Lung (tissue), 12 donors: ENCODE results near the gene AOAH. TPM values are rescaled to one million over a fixed set of nuclear protein-coding genes. Genes with fewer than 3 reads are reported as not detected.

Experiments
- ATAC-seq: fragments of 200-7000 bp; cut with Tn5 transposase; one replicate; pipeline ENCODE4 v1.9.1; 2020; ENCODE audit warnings: moderate number of reproducible peaks; ENCODE audit not compliant: insufficient read depth, low FRiP score
- DNase-seq, 3 donors: peaks; one replicate each; pipeline ENCODE4 v3.0.0-alpha.2; 2013 to 2017
- H3K27ac ChIP-seq, 2 donors: one replicate each; pipeline ENCODE4 v1.5.1; 2013; ENCODE audit warnings: mild to moderate bottlenecking in 2 of 2, moderate library complexity in 2 of 2, control low read depth in 1 of 2, inconsistent platforms in 1 of 2, low read depth in 1 of 2, low read length in 1 of 2
- H3K27me3 ChIP-seq, 3 donors: one replicate each; pipeline ENCODE4 v1.5.1; 2013; ENCODE audit warnings: low read length in 2 of 3; ENCODE audit not compliant: control insufficient read depth in 3 of 3, insufficient read depth in 3 of 3
- H3K36me3 ChIP-seq, 4 donors: one replicate each; pipeline ENCODE4 v1.5.1; 2013; ENCODE audit warnings: low read length in 4 of 4, mild to moderate bottlenecking in 1 of 4, moderate library complexity in 1 of 4; ENCODE audit not compliant: control insufficient read depth in 4 of 4, insufficient read depth in 4 of 4
- H3K4me1 ChIP-seq, 5 donors: one replicate each; pipeline ENCODE4 v1.5.1; 2013; ENCODE audit warnings: low read length in 5 of 5, mild to moderate bottlenecking in 2 of 5, moderate library complexity in 1 of 5; ENCODE audit not compliant: control insufficient read depth in 5 of 5, insufficient read depth in 5 of 5
- H3K4me3 ChIP-seq: one replicate; pipeline ENCODE4 v1.5.1; 2013; ENCODE audit warnings: mild to moderate bottlenecking, control low read depth, moderate library complexity
- H3K9ac ChIP-seq, 2 donors: one replicate each; pipeline ENCODE4 v1.5.1; 2013; ENCODE audit warnings: low read length in 2 of 2, control low read depth in 1 of 2; ENCODE audit not compliant: insufficient read depth in 1 of 2
- H3K9me3 ChIP-seq, 4 donors: one replicate each; pipeline ENCODE4 v1.5.1; 2013; ENCODE audit warnings: low read length in 3 of 4, mild to moderate bottlenecking in 1 of 4, moderate library complexity in 1 of 4; ENCODE audit not compliant: control insufficient read depth in 4 of 4, insufficient read depth in 3 of 4
- CTCF ChIP-seq: IDR thresholded peaks from 2 replicates; pipeline ENCODE4 v1.5.1; 2012; ENCODE audit warnings: mild to moderate bottlenecking; ENCODE audit errors: control extremely low read depth, extremely low read depth
- WGBS, 2 donors: extraction: QIAGEN DNeasy Blood & Tissue Kit; methylation state at CpG; one replicate each; pipeline ENCODE4 v1.1.7; 2013; 5-methylcytosine and 5-hydroxymethylcytosine counted together
- polyA plus RNA-seq, 2 donors: library from polyadenylated mRNA; stranded (reverse); fragments of 200-250 nt; gene quantifications; one replicate each; pipeline ENCODE4 v1.2.1, GENCODE V29; 2013
- total RNA-seq, 2 donors: library from RNA; depleted of rRNA in 1 of 2; stranded (reverse); fragments of >200 nt in 1 of 2; gene quantifications; one replicate each; pipeline ENCODE4 v1.2.1, GENCODE V29; 2014 to 2021
- donor health status: control.
- donor health status: control.
- donor health status: Bipolar disorder and iron deficiency.
- donor health status: healthy.
- donor health status: DM: yes; HTN: yes; CAD: no.

Gene AOAH
- total and polyA plus RNA-seq, 4 donors, result 4.7 to 36.4 (median 29.0) TPM

GRCh38 chr7:36661135-36661840 lies 63.0 kb downstream of the AOAH start:
- TF ChIP-seq CTCF, result no peak
- WGBS, 2 donors, result 65 to 71% methylated on average over 7 of the region's 7 CpGs
- H3K27ac ChIP-seq, result no peak overlapping the region
- ATAC-seq, result peak; percentile 86
- H3K9ac ChIP-seq, result no peak overlapping the region
- DNase-seq, result no peak
- no peaks in the 10 kb centered on the region for H3K36me3 ChIP-seq
- H3K9me3 ChIP-seq, result no peaks in the 10 kb centered on the region
- H3K4me1 ChIP-seq, result no peaks in the 10 kb centered on the region
- no peaks in the 10 kb centered on the region for H3K27me3 ChIP-seq
- no peak overlapping the region for H3K4me3 ChIP-seq

- Histone ChIP-seq H3K4me1 (no peaks in the 10 kb centered on the region), H3K9ac (no peak overlapping the region), H3K4me3 (no peak overlapping the region), H3K36me3 (no peaks in the 10 kb centered on the region), H3K27ac (no peak overlapping the region), H3K27me3 (no peaks in the 10 kb centered on the region), H3K9me3 (no peaks in the 10 kb centered on the region)
- WGBS, 2 donors, result 84 to 92% methylated on average over 13 of the region's 13 CpGs
- TF ChIP-seq CTCF, result no peak
- ATAC-seq (no peak), DNase-seq (no peak)
These were observed 64.5 kb downstream of the AOAH start for GRCh38 chr7:36659638-36660341.

- ATAC-seq, result no peak
- no peaks in the 10 kb centered on the region for H3K36me3 ChIP-seq
- no peaks in the 10 kb centered on the region for H3K4me1 ChIP-seq
- H3K27me3 ChIP-seq, result no peaks in the 10 kb centered on the region
- no peaks in the 10 kb centered on the region for H3K9me3 ChIP-seq
- DNase-seq, result peak in 1 of 3 donors; percentile 58
- H3K9ac ChIP-seq, result no peak overlapping the region
- H3K4me3 ChIP-seq, result no peak overlapping the region
- no peak for TF ChIP-seq CTCF
- no peak overlapping the region for H3K27ac ChIP-seq
- 50 to 54% methylated on average over 4 of the region's 4 CpGs for WGBS, 2 donors
These were observed 65.2 kb downstream of the AOAH start for GRCh38 chr7:36659172-36659516.
